Ovary (tissue), 3 donors: ENCODE results near the gene ACSM2B.

ENCODE experiments used
- CTCF ChIP-seq, 3 donors: fragments of 450-650 bp in 2 of 3; fragments of 200-600 bp in 1 of 3; IDR thresholded peaks; one replicate each; pipeline versions ENCODE4 v1.5.1 to v1.8.0; 2016 to 2022; ENCODE audit warnings: antibody characterized with exemption in 3 of 3, mild to moderate bottlenecking in 1 of 3
- EP300 ChIP-seq: sonication (generic); formaldehyde crosslinking; IDR thresholded peaks from one replicate; pipeline ENCODE4 v1.6.1; 2017; ENCODE audit warnings: antibody characterized with exemption
- POLR2A ChIP-seq: fragments of 450-650 bp; IDR thresholded peaks from one replicate; pipeline ENCODE4 v1.6.1; 2017; ENCODE audit warnings: antibody characterized with exemption, mild to moderate bottlenecking, moderate library complexity
- donor health status: DM: no; HTN: no; CAD: no.

GRCh38 chr16:20620770-20621169, 44.6 kb upstream of the ACSM2B start:
- no peak for TF ChIP-seq CTCF (IDR thresholded peaks at IDR 0.05)
- no peak for TF ChIP-seq POLR2A
- TF ChIP-seq EP300 = no peak
